H1 (cell line): ENCODE data around the gene CADM2. TPM values are rescaled to one million over a fixed set of nuclear protein-coding genes. Genes with fewer than 3 reads are reported as not detected.

ENCODE experiments used
- CTCF ChIA-PET: fragments of 300-600 bp; sonication (Branson Sonifier 250); formaldehyde crosslinking; loops from one replicate; lab custom pipeline; 2021; ENCODE audit not compliant: partially characterized antibody; lab: Charles Lee
- POLR2A ChIA-PET: fragments of 300-600 bp; sonication (Branson Sonifier 250); formaldehyde crosslinking; loops from one replicate; lab custom pipeline; 2021; ENCODE audit warnings: inconsistent platforms; ENCODE audit not compliant: partially characterized antibody; lab: Charles Lee
- DNase-seq, 2 experiments: peaks; one replicate each; pipeline versions ENCODE4 v3.0.0 to v3.0.0-alpha.2; 2010 to 2022; ENCODE audit warnings: low spot score in 2 of 2, low read depth in 1 of 2, mixed read lengths in 1 of 2
- FAIRE-seq: peaks from 2 replicates; lab custom pipeline; 2011; peaks lifted over from hg19 to GRCh38; lab: Jason Lieb, UNC
- H2AFZ ChIP-seq: 2 replicates; pipeline ENCODE4 v1.8.1; 2012; ENCODE audit warnings: low read length, inconsistent platforms
- H2AK5ac ChIP-seq: 2 replicates; pipeline ENCODE4 v1.6.1; 2013; ENCODE audit warnings: low read depth, low read length
- H2BK120ac ChIP-seq: replicated peaks from 2 replicates; pipeline ENCODE3; 2013; ENCODE audit warnings: low read depth, low read length, inconsistent platforms
- H2BK12ac ChIP-seq: 2 replicates; pipeline ENCODE4 v1.6.1; 2013; ENCODE audit warnings: low read depth, low read length
- H2BK15ac ChIP-seq: 2 replicates; pipeline ENCODE4 v1.6.1; 2013; ENCODE audit warnings: low read length
- H2BK20ac ChIP-seq: 2 replicates; pipeline ENCODE4 v1.6.1; 2013; ENCODE audit warnings: low read length
- H2BK5ac ChIP-seq: 2 replicates; pipeline ENCODE4 v1.6.1; 2013; ENCODE audit warnings: low read depth, low read length
- H3K14ac ChIP-seq: 2 replicates; pipeline ENCODE4 v1.6.1; 2013; ENCODE audit warnings: inconsistent platforms; ENCODE audit not compliant: insufficient read length
- H3K18ac ChIP-seq: 2 replicates; pipeline ENCODE4 v1.6.1; 2013; ENCODE audit warnings: low read length; ENCODE audit errors: extremely low read depth
- H3K23ac ChIP-seq: 2 replicates; pipeline ENCODE4 v1.6.1; 2013; ENCODE audit warnings: inconsistent platforms; ENCODE audit not compliant: insufficient read length
- H3K23me2 ChIP-seq: 2 replicates; pipeline ENCODE4 v1.6.1; 2013; ENCODE audit warnings: low read depth, low read length
- H3K27ac ChIP-seq: 2 replicates; pipeline ENCODE4 v1.6.1; 2011; ENCODE audit warnings: low read depth, low read length, inconsistent platforms
- H3K27me3 ChIP-seq, 4 experiments: replicated peaks in 1 of 4; 1 replicate in 1 of 4; 2 replicates in 3 of 4; pipeline versions ENCODE4 v1.6.1 to v1.8.1; 2011 to 2013; ENCODE audit warnings: low read length in 3 of 4, mild to moderate bottlenecking in 3 of 4, inconsistent platforms in 2 of 4, mixed read lengths in 2 of 4, moderate library complexity in 1 of 4; ENCODE audit not compliant: control insufficient read depth in 3 of 4, insufficient read depth in 3 of 4; ENCODE audit errors: extremely low read depth in 1 of 4
- H3K36me3 ChIP-seq, 4 experiments: 2 replicates each; pipeline versions ENCODE4 v1.6.1 to v1.8.1; 2011 to 2013; ENCODE audit warnings: mild to moderate bottlenecking in 4 of 4, low read length in 3 of 4, moderate library complexity in 2 of 4, control low read depth in 1 of 4, inconsistent platforms in 1 of 4; ENCODE audit not compliant: insufficient read depth in 4 of 4, control insufficient read depth in 2 of 4
- H3K4ac ChIP-seq: replicated peaks from 2 replicates; pipeline ENCODE3; 2013; ENCODE audit warnings: low read length, low read depth, mixed read lengths, inconsistent platforms; ENCODE audit not compliant: insufficient read length
- H3K4me1 ChIP-seq, 4 experiments: replicated peaks in 1 of 4; 1 replicate in 1 of 4; 2 replicates in 3 of 4; pipeline versions ENCODE4 v1.6.1 to v1.8.1; 2011 to 2013; ENCODE audit warnings: low read length in 3 of 4, inconsistent platforms in 2 of 4, mixed read lengths in 1 of 4; ENCODE audit not compliant: insufficient read depth in 4 of 4, control insufficient read depth in 3 of 4
- H3K4me2 ChIP-seq, 2 experiments: 2 replicates each; pipeline versions ENCODE4 v1.6.1 to v1.8.1; 2011 to 2013; ENCODE audit warnings: low read depth in 2 of 2, low read length in 2 of 2, control low read depth in 1 of 2, inconsistent platforms in 1 of 2, mild to moderate bottlenecking in 1 of 2; ENCODE audit not compliant: insufficient read depth in 1 of 2
- H3K4me3 ChIP-seq, 4 experiments: fragments of 200-600, 300-600 bp in 1 of 4; sonication (generic), shearing (Covaris generic), sonication (Bioruptor Twin) in 1 of 4; 2 replicates each; pipeline versions ENCODE4 v1.5.1 to v1.8.1; 2011 to 2016; ENCODE audit warnings: low read length in 4 of 4, low read depth in 3 of 4, control low read depth in 2 of 4, inconsistent platforms in 2 of 4, mild to moderate bottlenecking in 2 of 4, mixed read lengths in 1 of 4, moderate library complexity in 1 of 4; ENCODE audit not compliant: insufficient read depth in 2 of 4; ENCODE audit errors: extremely low read depth in 1 of 4
- H3K56ac ChIP-seq: replicated peaks from 2 replicates; pipeline ENCODE3; 2013; ENCODE audit warnings: low read depth, mild to moderate bottlenecking, mixed read lengths, low read length, inconsistent platforms; ENCODE audit not compliant: insufficient read length
- H3K79me1 ChIP-seq: 2 replicates; pipeline ENCODE4 v1.6.1; 2013; ENCODE audit warnings: low read depth, low read length, control low read depth
- H3K79me2 ChIP-seq, 2 experiments: 2 replicates each; pipeline versions ENCODE4 v1.6.1 to v1.8.1; 2012 to 2013; ENCODE audit warnings: low read length in 2 of 2, mild to moderate bottlenecking in 2 of 2, inconsistent platforms in 1 of 2; ENCODE audit not compliant: insufficient read depth in 2 of 2, control insufficient read depth in 1 of 2
- H3K9ac ChIP-seq, 4 experiments: replicated peaks in 1 of 4; 1 replicate in 1 of 4; 2 replicates in 3 of 4; pipeline versions ENCODE4 v1.6.1 to v1.8.1; 2011 to 2013; ENCODE audit warnings: low read depth in 3 of 4, low read length in 3 of 4, control low read depth in 2 of 4, mild to moderate bottlenecking in 2 of 4, moderate library complexity in 2 of 4, inconsistent platforms in 1 of 4; ENCODE audit errors: extremely low read depth in 1 of 4
- H3K9me3 ChIP-seq, 2 experiments: 2 replicates each; pipeline versions ENCODE4 v1.6.1 to v1.8.1; 2012 to 2013; ENCODE audit warnings: mild to moderate bottlenecking in 2 of 2, moderate library complexity in 2 of 2, control low read depth in 1 of 2, inconsistent platforms in 1 of 2, low read depth in 1 of 2, low read length in 1 of 2, mixed read lengths in 1 of 2; ENCODE audit not compliant: insufficient read depth in 2 of 2
- H4K20me1 ChIP-seq, 2 experiments: replicated peaks in 1 of 2; 2 replicates each; pipeline versions ENCODE3 to v1.8.1; 2011 to 2013; ENCODE audit warnings: inconsistent platforms in 2 of 2, low read length in 2 of 2, mild to moderate bottlenecking in 1 of 2; ENCODE audit not compliant: insufficient read depth in 2 of 2, control insufficient read depth in 1 of 2
- H4K5ac ChIP-seq: 2 replicates; pipeline ENCODE4 v1.6.1; 2013; ENCODE audit warnings: low read length, low read depth, mixed read lengths, inconsistent platforms; ENCODE audit not compliant: insufficient read length
- H4K8ac ChIP-seq: 2 replicates; pipeline ENCODE4 v1.8.0; 2013; ENCODE audit warnings: mild to moderate bottlenecking, moderate library complexity, low read length, inconsistent platforms; ENCODE audit not compliant: insufficient read depth; ENCODE audit errors: extremely low read depth
- H4K91ac ChIP-seq: replicated peaks from 2 replicates; pipeline ENCODE3; 2013; ENCODE audit warnings: low read length, mixed read lengths, inconsistent platforms; ENCODE audit not compliant: insufficient read length
- EGR1 ChIP-seq: IDR thresholded peaks from 2 replicates; pipeline ENCODE4 v1.6.1; 2011; ENCODE audit warnings: low read depth, low read length, borderline replicate concordance
- FOSL1 ChIP-seq: IDR thresholded peaks from 2 replicates; pipeline ENCODE4 v1.6.1; 2011; ENCODE audit warnings: mild to moderate bottlenecking, low read depth, low read length, moderate library complexity; ENCODE audit not compliant: insufficient read depth
- SIX5 ChIP-seq: IDR thresholded peaks from 2 replicates; pipeline ENCODE4 v1.6.1; 2011; ENCODE audit warnings: mild to moderate bottlenecking, low read depth, low read length
- polyA plus RNA-seq, 7 experiments: library from polyadenylated mRNA; depleted of rRNA in 3 of 7; stranded (reverse) in 5 of 7; unstranded in 2 of 7; fragments of >200 nt in 5 of 7; fragments of 200-250 nt in 2 of 7; gene quantifications; 1 replicate in 5 of 7; 2 replicates in 1 of 7; 4 replicates in 1 of 7; pipeline versions ENCODE4 v1.2.1 to v1.2.3, GENCODE V29; 2011 to 2013; ENCODE audit warnings: missing spikeins in 2 of 7, mixed read lengths in 2 of 7
- total RNA-seq: library from RNA; stranded (reverse); fragmentation: NEBNext Ultra II Directional; extraction: Animal tissue kit (Norgen Biotek cat#: 25700); gene quantifications from 2 replicates; pipeline ENCODE4 v1.2.1, GENCODE V29; 2021
- TF ChIP-seq, protein P1 (sequence below): IDR thresholded peaks from 2 replicates; pipeline ENCODE4 v1.6.1; 2012; ENCODE audit warnings: low read length, inconsistent platforms

Gene CADM2
- total and polyA plus RNA-seq, 2 of the 8 experiments (the other 6 are each of a cell fraction or from before 2014, with no cell fraction given): 14.9 to 20.9 TPM

- Histone ChIP-seq H3K14ac (no peak overlapping the region), H3K36me3 (no peaks in the 10 kb centered on the region), H3K4ac (no peak overlapping the region), H3K18ac (no peak overlapping the region), H4K8ac (no peak overlapping the region), H3K4me3 (no peak overlapping the region), H2BK12ac (no peak overlapping the region), H3K4me1 (no peaks in the 10 kb centered on the region), H3K27me3 (no peaks in the 10 kb centered on the region), H2BK5ac (no peak overlapping the region), H3K23me2 (no peaks in the 10 kb centered on the region), H3K56ac (no peak overlapping the region), H3K79me1 (no peaks in the 10 kb centered on the region), H3K9me3 (no peaks in the 10 kb centered on the region), H3K9ac (no peak overlapping the region), H2AK5ac (no peak overlapping the region), H3K23ac (no peak overlapping the region), H4K20me1 (no peaks in the 10 kb centered on the region), H3K27ac (no peak overlapping the region), H4K91ac (no peak overlapping the region), H2BK15ac (no peak overlapping the region), H2AFZ (no peak overlapping the region), H3K4me2 (no peak overlapping the region), H4K5ac (no peak overlapping the region), H3K79me2 (no peaks in the 10 kb centered on the region), H2BK120ac (no peak overlapping the region), H2BK20ac (no peak overlapping the region)
- POLR2A ChIA-PET: no interaction called here
- FAIRE-seq (no peak), DNase-seq (no peak)
- no peak for TF ChIP-seq EGR1
- no peak for TF ChIP-seq SIX5
- TF ChIP-seq FOSL1: no peak
- TF ChIP-seq, protein P1, sequence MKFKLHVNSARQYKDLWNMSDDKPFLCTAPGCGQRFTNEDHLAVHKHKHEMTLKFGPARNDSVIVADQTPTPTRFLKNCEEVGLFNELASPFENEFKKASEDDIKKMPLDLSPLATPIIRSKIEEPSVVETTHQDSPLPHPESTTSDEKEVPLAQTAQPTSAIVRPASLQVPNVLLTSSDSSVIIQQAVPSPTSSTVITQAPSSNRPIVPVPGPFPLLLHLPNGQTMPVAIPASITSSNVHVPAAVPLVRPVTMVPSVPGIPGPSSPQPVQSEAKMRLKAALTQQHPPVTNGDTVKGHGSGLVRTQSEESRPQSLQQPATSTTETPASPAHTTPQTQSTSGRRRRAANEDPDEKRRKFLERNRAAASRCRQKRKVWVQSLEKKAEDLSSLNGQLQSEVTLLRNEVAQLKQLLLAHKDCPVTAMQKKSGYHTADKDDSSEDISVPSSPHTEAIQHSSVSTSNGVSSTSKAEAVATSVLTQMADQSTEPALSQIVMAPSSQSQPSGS: no peak
- CTCF ChIA-PET: interaction anchor here (1.3 to 1.6 kb wide), 2 partner anchors 14 to 171 kb away, joined by 3 to 4 read pairs; no protein-coding TSS in a partner anchor
Measured at GRCh38 chr3:85376131-85376530, 417.3 kb downstream of the CADM2 start.
